ENCODE results near the gene MAGIX.

DNA sequence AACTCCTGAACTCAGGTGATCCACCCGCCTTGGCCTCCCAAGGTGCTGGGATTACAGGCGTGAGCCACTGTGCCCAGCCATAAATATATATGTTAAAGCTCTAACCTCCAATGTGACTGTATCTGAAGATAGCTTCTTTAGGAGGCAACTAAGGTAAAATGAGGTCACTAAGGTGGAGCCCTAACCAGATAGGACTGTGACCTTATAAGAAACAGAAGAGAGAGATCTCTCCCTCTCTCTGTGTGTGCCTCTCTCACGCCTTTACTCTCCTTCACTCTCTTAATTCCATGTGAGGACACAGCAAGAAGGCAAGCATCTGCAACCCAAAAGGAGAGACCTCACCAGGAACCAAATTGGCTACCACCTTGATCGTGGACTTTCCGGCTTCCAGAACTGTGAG is 926 bp upstream of the MAGIX start:
- TF ChIP-seq, protein P1, sequence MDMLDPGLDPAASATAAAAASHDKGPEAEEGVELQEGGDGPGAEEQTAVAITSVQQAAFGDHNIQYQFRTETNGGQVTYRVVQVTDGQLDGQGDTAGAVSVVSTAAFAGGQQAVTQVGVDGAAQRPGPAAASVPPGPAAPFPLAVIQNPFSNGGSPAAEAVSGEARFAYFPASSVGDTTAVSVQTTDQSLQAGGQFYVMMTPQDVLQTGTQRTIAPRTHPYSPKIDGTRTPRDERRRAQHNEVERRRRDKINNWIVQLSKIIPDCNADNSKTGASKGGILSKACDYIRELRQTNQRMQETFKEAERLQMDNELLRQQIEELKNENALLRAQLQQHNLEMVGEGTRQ (IDR thresholded peaks at IDR 0.05; ENCODE audit: low read depth, low read length), result no peak
- no peak for TF ChIP-seq POLR2A (IDR thresholded peaks at IDR 0.05; ENCODE audit: low read depth, low read length)
- TF ChIP-seq RFX5 (IDR thresholded peaks at IDR 0.05; ENCODE audit: low read depth, low read length), result no peak
- TF ChIP-seq, protein P2, sequence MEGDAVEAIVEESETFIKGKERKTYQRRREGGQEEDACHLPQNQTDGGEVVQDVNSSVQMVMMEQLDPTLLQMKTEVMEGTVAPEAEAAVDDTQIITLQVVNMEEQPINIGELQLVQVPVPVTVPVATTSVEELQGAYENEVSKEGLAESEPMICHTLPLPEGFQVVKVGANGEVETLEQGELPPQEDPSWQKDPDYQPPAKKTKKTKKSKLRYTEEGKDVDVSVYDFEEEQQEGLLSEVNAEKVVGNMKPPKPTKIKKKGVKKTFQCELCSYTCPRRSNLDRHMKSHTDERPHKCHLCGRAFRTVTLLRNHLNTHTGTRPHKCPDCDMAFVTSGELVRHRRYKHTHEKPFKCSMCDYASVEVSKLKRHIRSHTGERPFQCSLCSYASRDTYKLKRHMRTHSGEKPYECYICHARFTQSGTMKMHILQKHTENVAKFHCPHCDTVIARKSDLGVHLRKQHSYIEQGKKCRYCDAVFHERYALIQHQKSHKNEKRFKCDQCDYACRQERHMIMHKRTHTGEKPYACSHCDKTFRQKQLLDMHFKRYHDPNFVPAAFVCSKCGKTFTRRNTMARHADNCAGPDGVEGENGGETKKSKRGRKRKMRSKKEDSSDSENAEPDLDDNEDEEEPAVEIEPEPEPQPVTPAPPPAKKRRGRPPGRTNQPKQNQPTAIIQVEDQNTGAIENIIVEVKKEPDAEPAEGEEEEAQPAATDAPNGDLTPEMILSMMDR (conservative IDR thresholded peaks at IDR 0.05; ENCODE audit: low read depth, low read length), result no peak
- no peak for TF ChIP-seq RAD21 (IDR thresholded peaks at IDR 0.05; ENCODE audit: low read length)
